Activated CD8-positive, alpha-beta T cell treated with anti-CD3 and anti-CD28 coated beads for 36 hours (primary cell): Measurements from ENCODE around the gene SLC16A11. TPM values are rescaled to one million over a fixed set of nuclear protein-coding genes. Genes with fewer than 3 reads are reported as not detected.

ENCODE experiments used
- ATAC-seq: fragments of 200-7000 bp; cut with Tn5 transposase; one replicate; pipeline ENCODE4 v1.10.0; 2021; ENCODE audit warnings: mild to moderate bottlenecking, moderate library complexity
- CTCF ChIA-PET: fragments of 350-600 bp; sonication (Branson Sonifier 250); formaldehyde crosslinking; loops from one replicate; lab custom pipeline; 2021; ENCODE audit warnings: antibody characterized with exemption; lab: Charles Lee
- POLR2A ChIA-PET: fragments of 350-600 bp; sonication (Branson Sonifier 250); formaldehyde crosslinking; loops from one replicate; lab custom pipeline; 2021; ENCODE audit warnings: antibody characterized with exemption; lab: Charles Lee
- DNase-seq: peaks from one replicate; pipeline ENCODE4 v3.0.0-alpha.2; 2020
- H3K27ac Mint-ChIP-seq: one replicate; pipeline ENCODE4 v1.8.0; 2021; ENCODE audit warnings: mild to moderate bottlenecking, mixed read lengths
- H3K27me3 Mint-ChIP-seq: one replicate; pipeline ENCODE4 v1.8.0; 2021; ENCODE audit warnings: mixed read lengths
- H3K36me3 Mint-ChIP-seq: one replicate; pipeline ENCODE4 v1.8.0; 2021; ENCODE audit warnings: low read depth, mixed read lengths
- H3K4me1 Mint-ChIP-seq: one replicate; pipeline ENCODE4 v1.8.0; 2021; ENCODE audit warnings: low read depth, mixed read lengths
- H3K4me3 Mint-ChIP-seq: one replicate; pipeline ENCODE4 v1.8.0; 2021; ENCODE audit warnings: mild to moderate bottlenecking, moderate library complexity, mixed read lengths
- H3K9me3 Mint-ChIP-seq: one replicate; pipeline ENCODE4 v1.8.0; 2021; ENCODE audit warnings: mixed read lengths
- intact Hi-C: fragments of 100-400 bp; cut with micrococcal nuclease; formaldehyde crosslinking; loops from one replicate; pipeline ENCODE4 v1.10.0; 2022
- total RNA-seq, 2 experiments: library from RNA; stranded (reverse); gene quantifications; one replicate each; pipeline ENCODE4 v1.2.3, GENCODE V29; 2021
- TF ChIP-seq, protein P1 (sequence below): fragments of 200-600 bp; IDR thresholded peaks from one replicate; pipeline ENCODE4 v1.8.0; 2022; ENCODE audit warnings: antibody characterized with exemption, mild to moderate bottlenecking

SLC16A11 gene
- total RNA-seq, 2 experiments from 2014 or later: 3.1 to 3.4 TPM

DNA sequence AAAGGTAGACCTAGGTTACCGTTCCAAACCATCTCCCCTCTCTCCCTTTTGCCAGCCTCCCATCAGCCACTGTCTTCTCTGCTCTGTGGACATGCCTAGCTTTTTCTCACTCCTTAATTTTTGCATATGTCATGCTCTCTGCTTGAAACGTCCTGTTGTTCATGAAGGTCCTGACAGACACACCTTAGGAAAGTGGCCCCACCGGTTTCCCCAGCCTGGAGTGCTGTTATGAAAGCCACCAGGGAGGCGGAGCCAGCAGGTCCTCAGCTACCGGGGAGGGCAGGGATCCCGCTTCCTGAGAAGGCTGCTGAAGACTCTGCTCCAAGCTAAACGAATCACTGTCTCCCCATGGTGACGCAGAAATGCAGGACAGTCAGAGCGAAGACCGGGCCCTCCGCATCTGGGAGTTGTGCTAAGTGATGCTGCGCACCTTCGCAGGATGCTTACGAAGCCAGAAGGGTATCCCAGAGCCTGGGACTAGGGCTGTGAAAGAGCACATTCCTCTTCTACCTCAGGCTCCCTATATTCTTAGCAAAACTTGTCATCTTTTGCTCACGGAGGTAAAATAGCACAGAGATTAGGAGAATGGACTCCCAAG is 2.3 kb upstream of the SLC16A11 start:
- peaks cover 2% of the 10 kb centered on the region for H3K27me3 Mint-ChIP-seq
- peak overlapping the region; percentile 86 for H3K27ac Mint-ChIP-seq
- intact Hi-C loops: loop anchor here (1.0 kb wide), 1 partner anchor 87 kb away; no protein-coding TSS in a partner anchor
- peak overlapping the region; percentile 73 for H3K4me3 Mint-ChIP-seq
- peaks cover 1% of the 10 kb centered on the region for H3K36me3 Mint-ChIP-seq
- CTCF ChIA-PET: interaction anchor here (0.6 to 12.3 kb wide), 56 partner anchors 8 to 640 kb away, joined by 3 to 371 read pairs (median 5); partner anchors contain the start of genes ACADVL, ASGR1, ASGR2 and BCL6B
- DNase-seq (peak; percentile 48), ATAC-seq (peak; percentile 14)
- TF ChIP-seq, protein P1, sequence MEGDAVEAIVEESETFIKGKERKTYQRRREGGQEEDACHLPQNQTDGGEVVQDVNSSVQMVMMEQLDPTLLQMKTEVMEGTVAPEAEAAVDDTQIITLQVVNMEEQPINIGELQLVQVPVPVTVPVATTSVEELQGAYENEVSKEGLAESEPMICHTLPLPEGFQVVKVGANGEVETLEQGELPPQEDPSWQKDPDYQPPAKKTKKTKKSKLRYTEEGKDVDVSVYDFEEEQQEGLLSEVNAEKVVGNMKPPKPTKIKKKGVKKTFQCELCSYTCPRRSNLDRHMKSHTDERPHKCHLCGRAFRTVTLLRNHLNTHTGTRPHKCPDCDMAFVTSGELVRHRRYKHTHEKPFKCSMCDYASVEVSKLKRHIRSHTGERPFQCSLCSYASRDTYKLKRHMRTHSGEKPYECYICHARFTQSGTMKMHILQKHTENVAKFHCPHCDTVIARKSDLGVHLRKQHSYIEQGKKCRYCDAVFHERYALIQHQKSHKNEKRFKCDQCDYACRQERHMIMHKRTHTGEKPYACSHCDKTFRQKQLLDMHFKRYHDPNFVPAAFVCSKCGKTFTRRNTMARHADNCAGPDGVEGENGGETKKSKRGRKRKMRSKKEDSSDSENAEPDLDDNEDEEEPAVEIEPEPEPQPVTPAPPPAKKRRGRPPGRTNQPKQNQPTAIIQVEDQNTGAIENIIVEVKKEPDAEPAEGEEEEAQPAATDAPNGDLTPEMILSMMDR: peak; percentile 18
- H3K9me3 Mint-ChIP-seq: no peaks in the 10 kb centered on the region
- peaks cover 37% of the 10 kb centered on the region for H3K4me1 Mint-ChIP-seq
- POLR2A ChIA-PET: interaction anchor here (0.8 to 1.8 kb wide), 12 partner anchors 8 to 174 kb away, joined by 3 to 8 read pairs (median 4); partner anchors contain the start of genes ACADVL and SLC16A13

GRCh38 chr17:7045492-7046126 is 1.7 kb upstream of the SLC16A11 start:
- TF ChIP-seq, protein P1: peak; percentile 85
- H3K4me1 Mint-ChIP-seq: peaks cover 39% of the 10 kb centered on the region
- no peaks in the 10 kb centered on the region for H3K9me3 Mint-ChIP-seq
- CTCF ChIA-PET: interaction anchor here (0.6 to 12.3 kb wide), 57 partner anchors 8 to 641 kb away, joined by 3 to 371 read pairs (median 5); partner anchors contain the start of genes ACADVL, ASGR1, ASGR2 and BCL6B
- peak; percentile 18 for ATAC-seq
- POLR2A ChIA-PET: interaction anchor here (0.5 to 1.8 kb wide), 15 partner anchors 9 to 519 kb away, joined by 3 to 8 read pairs (median 4); partner anchors contain the start of genes ACADVL and SLC16A13
- H3K36me3 Mint-ChIP-seq: peaks cover 1% of the 10 kb centered on the region
- H3K4me3 Mint-ChIP-seq: peak overlapping the region; percentile 73
- intact Hi-C loops: loop anchor here (1.0 kb wide), 1 partner anchor 88 kb away; no protein-coding TSS in a partner anchor
- DNase-seq: peak; percentile 66
- H3K27me3 Mint-ChIP-seq: peaks cover 2% of the 10 kb centered on the region
- peak overlapping the region; percentile 86 for H3K27ac Mint-ChIP-seq

- DNase-seq (no peak), ATAC-seq (no peak)
- Mint-ChIP-seq H3K4me1 (peaks cover 41% of the 10 kb centered on the region), H3K4me3 (peak overlapping the region; percentile 77), H3K27me3 (peaks cover 2% of the 10 kb centered on the region), H3K36me3 (peaks cover 1% of the 10 kb centered on the region), H3K27ac (peak overlapping the region; percentile 85), H3K9me3 (no peaks in the 10 kb centered on the region)
- ChIA-PET CTCF (interaction anchor here (1.3 to 1.7 kb wide), 2 partner anchors 39 to 93 kb away, joined by 3 to 4 read pairs; no protein-coding TSS in a partner anchor), POLR2A (interaction anchor here (1.3 kb wide), 1 partner anchor 89 kb away, joined by 3 read pairs; no protein-coding TSS in a partner anchor)
- intact Hi-C loops: no loop called here
- TF ChIP-seq, protein P1: no peak
Observed at GRCh38 chr17:7043182-7043496, 753 bp downstream of the SLC16A11 start.

DNA sequence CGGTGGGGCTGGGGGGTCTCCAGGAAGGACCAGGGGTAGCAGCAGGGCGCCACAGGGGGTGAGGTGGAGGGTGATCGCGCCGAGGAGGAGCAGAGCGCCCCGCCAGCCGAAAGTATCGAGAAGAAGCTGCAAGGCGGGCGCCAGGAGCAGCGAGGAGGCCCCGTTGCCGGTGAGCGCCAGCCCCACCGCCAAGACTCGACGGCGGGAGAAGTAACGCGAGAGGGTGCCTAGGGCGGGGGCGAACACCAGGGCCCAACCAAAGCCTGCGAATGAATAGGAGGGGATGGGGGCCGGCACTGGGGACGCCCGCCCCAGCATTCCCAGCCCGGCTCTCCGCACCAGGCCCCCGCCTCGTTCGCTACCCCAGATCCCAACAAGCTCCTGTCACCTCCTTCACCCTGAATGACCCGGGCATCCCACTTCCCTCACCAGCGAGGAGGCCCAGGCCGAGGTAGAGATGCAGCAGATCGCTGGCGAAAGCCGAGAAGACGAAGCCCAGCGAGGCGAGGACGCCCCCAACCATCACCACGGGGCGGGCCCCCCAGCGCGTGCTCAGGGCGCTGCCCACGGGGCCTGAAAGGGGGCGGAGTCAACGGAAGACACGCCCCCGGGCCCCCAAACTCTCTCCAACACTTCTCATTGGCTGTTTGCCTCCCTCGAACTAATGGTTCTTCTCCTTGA is 1.3 kb downstream of the SLC16A11 start:
- intact Hi-C loops: no loop called here
- Mint-ChIP-seq H3K36me3 (peaks cover 1% of the 10 kb centered on the region), H3K27ac (peak overlapping the region; percentile 85), H3K4me1 (peaks cover 46% of the 10 kb centered on the region), H3K4me3 (peak overlapping the region; percentile 77), H3K27me3 (peaks cover 2% of the 10 kb centered on the region), H3K9me3 (no peaks in the 10 kb centered on the region)
- DNase-seq: peak; percentile 78
- ChIA-PET POLR2A (interaction anchor here (0.8 to 1.3 kb wide), 5 partner anchors 9 to 89 kb away, joined by 3 to 5 read pairs (median 3); no protein-coding TSS in a partner anchor), CTCF (interaction anchor here (0.9 to 2.9 kb wide), 6 partner anchors 9 to 135 kb away, joined by 3 to 9 read pairs (median 4); no protein-coding TSS in a partner anchor)
- TF ChIP-seq, protein P1: no peak
- peak; percentile 48 for ATAC-seq
